HL-60 (cell line): Measurements from ENCODE around the gene ENPEP.

Experiments
- DNase-seq, 2 experiments: peaks; one replicate each; pipeline ENCODE4 v3.0.0-alpha.2; 2010 to 2020; ENCODE audit warnings: low read depth in 1 of 2, low spot score in 1 of 2
- H3K27ac ChIP-seq: fragments of 250-450 bp; sonication (Bioruptor Pico); replicated peaks from 2 replicates; pipeline ENCODE4 v1.5.1; 2020; ENCODE audit warnings: mild to moderate bottlenecking, moderate library complexity
- H3K27me3 ChIP-seq: fragments of 250-450 bp; sonication (Bioruptor Pico); 2 replicates; pipeline ENCODE4 v1.5.1; 2021; ENCODE audit warnings: mild to moderate bottlenecking, moderate library complexity; ENCODE audit not compliant: insufficient read depth, poor library complexity, severe bottlenecking
- H3K4me3 ChIP-seq: replicated peaks from 2 replicates; pipeline ENCODE4 v1.5.1; 2011; ENCODE audit warnings: mild to moderate bottlenecking, control low read depth, low read length; ENCODE audit not compliant: insufficient read depth
- GABPA ChIP-seq: IDR thresholded peaks from 2 replicates; pipeline ENCODE4 v1.6.1; 2012; ENCODE audit warnings: low read depth
- POLR2AphosphoS5 ChIP-seq: IDR thresholded peaks from 2 replicates; pipeline ENCODE4 v1.6.1; 2012; ENCODE audit warnings: low read depth
- SPI1 ChIP-seq: IDR thresholded peaks from 2 replicates; pipeline ENCODE4 v1.6.1; 2012; ENCODE audit warnings: low read depth, mild to moderate bottlenecking, borderline replicate concordance
- TF ChIP-seq, protein P1 (sequence below): IDR thresholded peaks from 2 replicates; pipeline ENCODE4 v1.6.1; 2012; ENCODE audit warnings: low read depth; ENCODE audit not compliant: insufficient replicate concordance
- TF ChIP-seq, protein P2 (sequence below): IDR thresholded peaks from one replicate; pipeline ENCODE4 v1.5.1; 2011; ENCODE audit warnings: low read length, control low read depth, inconsistent platforms; ENCODE audit not compliant: insufficient read depth

Gene ENPEP

DNA sequence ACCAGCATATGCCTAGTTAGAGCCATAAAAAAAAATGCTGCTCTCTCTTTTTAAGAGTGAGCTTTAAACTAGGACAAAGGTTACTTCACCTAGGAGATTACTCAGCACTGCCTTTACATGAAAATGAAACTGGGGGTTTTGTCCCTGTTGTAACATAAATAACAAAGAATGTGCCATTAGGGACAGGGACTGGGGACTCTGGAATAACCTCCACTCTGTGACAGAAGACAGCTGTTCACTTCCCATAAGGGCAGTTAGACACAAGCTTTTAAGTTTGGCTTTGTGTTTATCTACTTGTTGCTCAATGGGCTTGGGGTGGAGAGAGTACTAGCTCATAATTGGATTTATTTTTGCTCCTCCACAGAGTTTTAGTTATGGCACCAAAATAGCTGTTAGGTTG is 11.9 kb downstream of the ENPEP start:
- no peak overlapping the region for H3K4me3 ChIP-seq
- TF ChIP-seq GABPA (no peak), SPI1 (no peak), POLR2AphosphoS5 (no peak)
- TF ChIP-seq, protein P1, sequence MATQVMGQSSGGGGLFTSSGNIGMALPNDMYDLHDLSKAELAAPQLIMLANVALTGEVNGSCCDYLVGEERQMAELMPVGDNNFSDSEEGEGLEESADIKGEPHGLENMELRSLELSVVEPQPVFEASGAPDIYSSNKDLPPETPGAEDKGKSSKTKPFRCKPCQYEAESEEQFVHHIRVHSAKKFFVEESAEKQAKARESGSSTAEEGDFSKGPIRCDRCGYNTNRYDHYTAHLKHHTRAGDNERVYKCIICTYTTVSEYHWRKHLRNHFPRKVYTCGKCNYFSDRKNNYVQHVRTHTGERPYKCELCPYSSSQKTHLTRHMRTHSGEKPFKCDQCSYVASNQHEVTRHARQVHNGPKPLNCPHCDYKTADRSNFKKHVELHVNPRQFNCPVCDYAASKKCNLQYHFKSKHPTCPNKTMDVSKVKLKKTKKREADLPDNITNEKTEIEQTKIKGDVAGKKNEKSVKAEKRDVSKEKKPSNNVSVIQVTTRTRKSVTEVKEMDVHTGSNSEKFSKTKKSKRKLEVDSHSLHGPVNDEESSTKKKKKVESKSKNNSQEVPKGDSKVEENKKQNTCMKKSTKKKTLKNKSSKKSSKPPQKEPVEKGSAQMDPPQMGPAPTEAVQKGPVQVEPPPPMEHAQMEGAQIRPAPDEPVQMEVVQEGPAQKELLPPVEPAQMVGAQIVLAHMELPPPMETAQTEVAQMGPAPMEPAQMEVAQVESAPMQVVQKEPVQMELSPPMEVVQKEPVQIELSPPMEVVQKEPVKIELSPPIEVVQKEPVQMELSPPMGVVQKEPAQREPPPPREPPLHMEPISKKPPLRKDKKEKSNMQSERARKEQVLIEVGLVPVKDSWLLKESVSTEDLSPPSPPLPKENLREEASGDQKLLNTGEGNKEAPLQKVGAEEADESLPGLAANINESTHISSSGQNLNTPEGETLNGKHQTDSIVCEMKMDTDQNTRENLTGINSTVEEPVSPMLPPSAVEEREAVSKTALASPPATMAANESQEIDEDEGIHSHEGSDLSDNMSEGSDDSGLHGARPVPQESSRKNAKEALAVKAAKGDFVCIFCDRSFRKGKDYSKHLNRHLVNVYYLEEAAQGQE = no peak
- TF ChIP-seq, protein P2, sequence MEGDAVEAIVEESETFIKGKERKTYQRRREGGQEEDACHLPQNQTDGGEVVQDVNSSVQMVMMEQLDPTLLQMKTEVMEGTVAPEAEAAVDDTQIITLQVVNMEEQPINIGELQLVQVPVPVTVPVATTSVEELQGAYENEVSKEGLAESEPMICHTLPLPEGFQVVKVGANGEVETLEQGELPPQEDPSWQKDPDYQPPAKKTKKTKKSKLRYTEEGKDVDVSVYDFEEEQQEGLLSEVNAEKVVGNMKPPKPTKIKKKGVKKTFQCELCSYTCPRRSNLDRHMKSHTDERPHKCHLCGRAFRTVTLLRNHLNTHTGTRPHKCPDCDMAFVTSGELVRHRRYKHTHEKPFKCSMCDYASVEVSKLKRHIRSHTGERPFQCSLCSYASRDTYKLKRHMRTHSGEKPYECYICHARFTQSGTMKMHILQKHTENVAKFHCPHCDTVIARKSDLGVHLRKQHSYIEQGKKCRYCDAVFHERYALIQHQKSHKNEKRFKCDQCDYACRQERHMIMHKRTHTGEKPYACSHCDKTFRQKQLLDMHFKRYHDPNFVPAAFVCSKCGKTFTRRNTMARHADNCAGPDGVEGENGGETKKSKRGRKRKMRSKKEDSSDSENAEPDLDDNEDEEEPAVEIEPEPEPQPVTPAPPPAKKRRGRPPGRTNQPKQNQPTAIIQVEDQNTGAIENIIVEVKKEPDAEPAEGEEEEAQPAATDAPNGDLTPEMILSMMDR = no peak
- H3K27ac ChIP-seq = no peak overlapping the region
- no peak for DNase-seq
- no peaks in the 10 kb centered on the region for H3K27me3 ChIP-seq

DNA sequence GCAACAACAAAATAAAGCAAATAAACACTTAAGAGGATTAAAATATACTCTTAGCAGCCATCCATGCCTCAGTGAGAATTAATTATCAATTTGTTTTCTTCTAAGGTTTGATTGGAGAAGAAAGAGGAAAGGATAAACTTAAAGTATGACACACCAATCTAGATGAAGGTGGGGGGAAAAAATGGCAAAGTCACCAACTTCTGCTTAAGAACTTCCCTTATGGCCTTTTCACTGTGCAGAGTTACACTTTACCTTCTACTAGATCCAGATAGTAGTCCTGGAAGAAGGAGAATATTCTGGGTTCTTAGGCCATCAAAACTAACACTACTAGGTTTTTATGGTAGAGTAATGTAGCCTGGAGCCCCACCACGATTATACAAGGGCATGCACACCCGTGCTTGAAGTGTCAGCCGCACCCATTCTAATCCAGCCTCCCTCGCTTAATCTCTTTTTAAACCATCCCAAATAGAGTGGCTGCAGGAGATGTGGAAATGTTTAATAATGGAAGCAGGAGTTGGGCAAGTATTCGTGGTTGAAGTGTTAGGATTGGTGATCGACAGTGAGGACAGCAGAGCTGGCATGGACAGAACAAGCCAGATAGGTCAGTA is 14.1 kb downstream of the ENPEP start:
- DNase-seq = no peak
- TF ChIP-seq, protein P2 = no peak
- TF ChIP-seq SPI1 (no peak), POLR2AphosphoS5 (no peak), GABPA (no peak)
- TF ChIP-seq, protein P1 = no peak
- Histone ChIP-seq H3K27ac (no peak overlapping the region), H3K27me3 (no peaks in the 10 kb centered on the region), H3K4me3 (no peak overlapping the region)

DNA sequence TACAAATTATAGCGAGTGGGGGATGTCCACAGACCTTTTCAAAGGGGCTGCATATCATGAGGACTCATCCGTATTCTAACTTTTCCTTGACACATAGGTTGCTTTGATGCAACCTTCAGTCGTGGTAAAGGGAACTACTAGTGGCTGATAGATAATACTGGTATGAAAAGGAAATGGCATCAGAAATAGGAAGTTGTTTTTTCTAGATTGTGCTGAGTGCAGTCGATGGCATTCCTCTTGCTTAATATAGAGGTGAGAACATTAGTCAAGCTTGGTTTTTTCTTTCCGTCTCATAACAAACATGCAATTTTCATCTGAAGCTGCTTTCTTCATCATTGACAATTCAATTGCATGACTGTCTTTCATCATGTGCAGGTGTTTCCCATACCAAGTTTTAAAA is 16.6 kb downstream of the ENPEP start:
- H3K4me3 ChIP-seq = no peak overlapping the region
- H3K27ac ChIP-seq = no peak overlapping the region
- no peaks in the 10 kb centered on the region for H3K27me3 ChIP-seq
- peak; percentile 44 to 56 for DNase-seq
- TF ChIP-seq, protein P2 = no peak
- no peak for TF ChIP-seq SPI1
- peak; percentile 70 for TF ChIP-seq GABPA

DNA sequence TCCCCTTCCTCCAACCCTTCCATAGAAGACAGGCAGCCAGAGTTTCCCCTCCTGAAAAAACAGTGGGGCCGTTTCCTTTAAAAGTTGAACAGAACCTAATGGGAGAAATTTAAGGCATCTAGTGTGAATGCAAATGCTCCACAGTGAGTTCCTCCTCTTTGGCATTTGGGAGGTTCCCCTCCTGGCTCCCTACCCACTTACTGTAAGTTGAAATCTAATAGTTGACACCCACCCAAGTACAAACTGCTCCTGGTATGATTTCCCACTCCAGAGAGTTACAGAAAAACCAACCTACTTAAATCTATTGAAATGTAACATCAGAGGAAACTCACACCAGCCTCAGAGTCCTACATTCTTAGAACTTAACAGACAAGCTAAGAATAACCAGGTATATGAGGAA is 17.6 kb downstream of the ENPEP start:
- no peak overlapping the region for H3K4me3 ChIP-seq
- DNase-seq = no peak
- H3K27ac ChIP-seq = no peak overlapping the region
- TF ChIP-seq, protein P2 = no peak
- no peak for TF ChIP-seq POLR2AphosphoS5
- TF ChIP-seq, protein P1 = no peak
- TF ChIP-seq SPI1 = no peak
- TF ChIP-seq GABPA = no peak
- H3K27me3 ChIP-seq = no peaks in the 10 kb centered on the region
